ENCODE measurements around the gene CD300LG.
"Not testable (repeated sequence)": the region's sequence is repeated elsewhere in the genome, so short reads cannot be mapped to it uniquely, and the experiment has no call there.

CD300LG gene

DNA sequence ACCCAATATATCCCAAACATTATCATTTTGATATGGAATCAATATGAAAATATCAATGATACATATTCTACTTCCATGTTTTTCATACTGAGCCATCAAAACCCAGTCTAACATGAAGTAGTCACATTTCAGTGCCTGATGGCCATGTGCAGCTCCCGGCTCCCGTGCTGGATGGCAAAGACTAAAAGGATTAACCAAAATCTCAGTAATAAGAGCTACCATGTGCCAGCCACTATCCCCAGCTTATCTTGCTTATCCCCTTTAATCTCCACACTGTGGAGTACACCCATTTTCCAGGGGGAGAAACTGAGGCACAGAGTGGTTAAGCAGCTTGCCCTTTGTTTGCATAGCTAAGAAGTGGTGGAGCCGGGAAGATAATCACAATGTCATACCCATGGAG is 9.2 kb downstream of the CD300LG start:
- no peak for DNase-seq

DNA sequence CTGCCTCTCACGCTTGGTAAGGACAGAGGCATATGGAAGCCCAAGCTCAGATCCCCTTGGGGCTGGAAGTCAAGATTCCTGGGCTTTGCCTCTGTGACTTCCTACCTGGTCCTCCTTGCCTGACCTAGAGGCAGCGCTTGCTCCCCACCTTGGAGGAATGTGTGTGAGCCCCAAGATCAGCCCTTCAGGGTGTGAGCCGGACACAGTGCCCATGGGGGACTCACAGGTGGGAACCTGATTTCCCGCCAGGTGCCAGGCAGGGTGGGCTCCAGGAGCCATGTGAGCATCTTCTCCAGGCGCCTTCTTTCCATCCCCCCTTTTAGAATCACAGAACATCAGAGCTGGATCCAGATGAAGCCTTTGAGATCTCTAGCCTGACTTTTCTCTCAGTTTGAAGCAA is 10.2 kb downstream of the CD300LG start:
- no peak for DNase-seq

DNA sequence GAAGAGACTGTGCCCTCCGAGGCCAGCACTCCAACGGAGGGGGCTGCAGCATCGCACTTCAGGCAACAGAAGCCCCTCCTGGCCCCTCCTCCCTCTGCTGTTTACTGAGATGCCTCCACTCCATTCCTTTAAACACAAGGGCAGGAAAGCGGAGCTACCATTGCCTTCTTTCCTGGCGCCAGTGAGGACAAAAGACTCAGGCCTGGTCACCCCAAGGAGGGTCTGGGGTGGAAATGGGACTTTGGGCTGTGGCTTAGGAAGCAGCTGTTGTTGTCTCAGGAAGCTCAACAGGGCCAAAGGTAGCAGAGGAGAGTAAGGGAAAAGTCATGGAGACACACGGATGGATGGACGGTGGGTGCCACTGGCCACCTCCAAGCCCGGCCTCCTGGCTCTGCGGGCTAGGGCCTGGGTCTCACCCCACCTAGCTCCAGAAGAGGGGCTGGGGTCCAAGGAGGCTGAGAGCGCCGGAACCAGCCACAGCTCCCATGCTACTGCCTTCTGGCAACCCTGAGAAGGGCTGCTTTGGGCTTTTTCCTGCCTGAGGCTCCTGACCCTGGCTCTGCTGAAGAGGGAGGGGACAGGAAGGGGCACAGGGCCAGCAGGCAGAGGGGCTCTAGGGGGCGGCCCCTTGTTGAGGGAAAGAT is 11.1 kb downstream of the CD300LG start:
- no peak for DNase-seq

DNA sequence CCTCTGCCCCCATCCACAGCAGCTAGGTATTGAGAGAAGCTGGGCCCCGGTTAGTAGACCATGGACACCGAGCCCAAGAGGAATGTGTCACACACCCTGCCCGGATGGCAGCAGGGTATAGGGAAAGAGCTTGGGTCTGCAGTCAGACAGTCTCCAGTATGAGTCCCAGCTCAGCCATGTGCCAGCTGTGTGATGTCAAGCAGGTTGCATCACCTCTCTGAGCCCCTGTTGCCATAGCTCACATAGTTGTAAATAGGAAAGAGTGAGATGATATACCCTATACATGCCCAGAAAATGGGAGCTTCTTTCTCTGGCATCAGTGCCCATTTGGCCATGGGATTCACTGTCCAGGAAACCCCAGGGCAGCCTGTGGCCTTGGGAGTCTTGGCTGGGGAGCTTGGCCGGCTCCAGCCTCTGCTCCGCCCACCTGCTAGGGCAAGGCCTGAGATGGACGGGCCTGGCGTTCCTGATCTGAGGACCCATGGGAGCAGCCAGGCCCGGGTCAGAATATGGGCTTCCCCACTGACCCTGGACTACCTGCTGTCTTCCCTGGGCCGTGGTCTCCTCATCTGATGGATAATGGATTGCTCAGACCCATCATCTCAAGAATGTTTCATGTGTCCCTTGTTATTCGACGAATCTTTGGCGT is 13.2 kb downstream of the CD300LG start:
- DNase-seq, result no peak

DNA sequence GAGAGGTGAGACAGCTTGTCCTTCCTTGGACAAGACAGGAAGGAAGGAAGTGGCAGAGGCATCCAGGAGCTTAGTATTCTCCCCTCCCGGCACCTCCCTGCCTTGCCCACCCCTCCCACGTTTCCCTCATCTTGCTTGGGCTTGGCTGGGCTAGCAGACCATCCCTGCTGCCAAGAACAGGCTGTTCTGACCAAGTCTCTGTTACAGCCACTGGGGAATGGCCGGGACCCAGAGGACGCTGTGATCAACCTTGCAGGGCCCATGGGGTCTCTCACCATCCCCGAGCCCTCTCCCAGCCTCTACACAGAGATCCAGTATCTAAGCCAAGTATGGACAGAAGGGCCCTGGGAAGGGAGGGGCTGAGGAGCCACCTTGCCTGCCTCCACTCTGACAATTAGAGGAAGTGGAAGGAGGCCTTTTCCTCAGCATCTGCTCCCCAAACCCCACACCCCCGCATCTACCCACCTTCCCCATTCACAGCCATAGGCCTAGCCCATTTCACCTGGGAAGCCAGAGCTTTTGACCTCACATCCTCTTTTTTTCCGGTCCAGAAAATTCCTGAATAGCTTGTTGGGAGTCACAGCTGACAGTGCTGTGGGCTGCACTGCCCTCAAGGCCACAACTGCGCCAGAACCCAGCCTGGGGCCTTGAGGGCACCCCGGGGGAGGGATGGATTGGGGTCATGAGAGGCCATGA is 14.1 kb downstream of the CD300LG start:
- DNase-seq, result no peak

DNA sequence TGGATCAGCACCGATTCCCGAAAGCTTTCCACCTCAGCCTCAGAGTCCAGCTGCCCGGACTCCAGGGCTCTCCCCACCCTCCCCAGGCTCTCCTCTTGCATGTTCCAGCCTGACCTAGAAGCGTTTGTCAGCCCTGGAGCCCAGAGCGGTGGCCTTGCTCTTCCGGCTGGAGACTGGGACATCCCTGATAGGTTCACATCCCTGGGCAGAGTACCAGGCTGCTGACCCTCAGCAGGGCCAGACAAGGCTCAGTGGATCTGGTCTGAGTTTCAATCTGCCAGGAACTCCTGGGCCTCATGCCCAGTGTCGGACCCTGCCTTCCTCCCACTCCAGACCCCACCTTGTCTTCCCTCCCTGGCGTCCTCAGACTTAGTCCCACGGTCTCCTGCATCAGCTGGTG is 15.0 kb downstream of the CD300LG start:
- DNase-seq, result no peak

DNA sequence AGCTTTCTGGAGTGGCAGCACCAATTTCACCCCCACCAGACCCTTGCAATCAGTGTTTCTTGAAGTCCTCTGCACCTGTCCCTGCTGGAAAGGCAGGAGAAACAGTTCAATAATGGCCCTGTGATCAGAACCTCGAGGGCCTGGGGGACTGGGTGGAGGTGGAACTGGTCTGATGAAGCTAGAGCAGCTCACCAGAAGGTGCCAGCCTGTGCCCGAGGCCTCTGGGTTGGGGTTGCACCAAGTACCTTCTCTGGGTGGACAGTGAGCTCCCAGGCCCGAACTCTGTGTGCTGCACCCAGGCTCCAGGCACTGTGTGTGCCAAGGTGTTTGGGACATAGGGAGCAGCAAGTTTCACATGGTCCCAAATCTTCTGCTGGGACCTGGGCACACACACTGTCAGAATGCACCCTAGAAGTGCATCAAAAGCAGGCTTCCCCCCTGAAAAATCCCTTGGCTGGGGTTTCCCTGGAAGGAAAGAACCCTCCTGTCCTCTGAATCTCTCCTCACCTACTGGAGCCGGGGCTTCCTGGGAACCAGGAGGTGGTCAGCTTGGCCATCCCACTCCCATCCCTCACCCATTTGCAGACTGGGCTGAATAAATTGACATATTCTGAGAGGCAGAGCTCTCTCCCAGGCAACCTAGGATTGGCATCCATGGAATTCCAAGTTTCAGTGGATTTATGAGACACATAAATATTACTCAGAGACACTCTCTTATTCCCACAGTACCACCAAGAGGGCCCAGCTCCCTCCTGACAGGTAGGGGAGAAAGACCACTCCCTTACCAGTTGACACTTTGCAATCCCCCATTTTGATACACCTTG is 17.4 kb downstream of the CD300LG start:
- DNase-seq, result no peak

DNA sequence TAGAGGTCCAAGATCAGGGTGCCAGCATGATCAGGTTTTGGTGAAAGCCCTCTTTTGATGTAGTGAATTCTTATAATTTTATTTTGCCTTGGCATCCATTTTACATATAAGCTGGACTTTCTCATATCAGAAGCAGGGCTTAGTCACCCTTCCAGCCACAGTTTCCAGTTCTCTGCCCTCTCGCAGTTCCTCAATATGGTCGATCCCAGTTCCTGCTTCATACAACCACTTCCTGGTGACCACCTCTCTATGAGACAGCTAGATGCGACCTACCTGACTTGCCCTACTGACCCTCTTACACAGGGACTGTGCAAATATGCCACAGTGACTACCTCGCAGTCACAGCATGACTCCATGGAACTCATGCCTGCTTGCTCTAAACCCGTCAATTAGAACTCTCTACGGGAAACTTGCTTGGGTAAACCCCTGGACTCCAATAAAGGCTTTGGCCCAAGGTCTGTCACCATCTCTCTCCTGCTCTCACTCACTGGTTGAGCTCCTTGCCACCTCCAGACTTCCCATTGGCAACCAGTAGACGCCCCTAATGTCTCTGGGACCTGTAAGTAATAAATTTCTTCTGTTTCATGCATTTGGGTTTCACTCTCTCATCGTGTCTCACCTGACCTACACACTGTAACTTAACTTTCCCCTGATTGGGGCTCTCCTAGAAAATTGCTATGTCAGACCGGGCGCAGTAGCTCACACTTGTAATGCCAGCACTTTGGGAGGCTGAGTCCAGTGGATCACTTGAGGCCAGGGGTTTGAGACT is 21.4 kb downstream of the CD300LG start:
- DNase-seq, result no peak

DNA sequence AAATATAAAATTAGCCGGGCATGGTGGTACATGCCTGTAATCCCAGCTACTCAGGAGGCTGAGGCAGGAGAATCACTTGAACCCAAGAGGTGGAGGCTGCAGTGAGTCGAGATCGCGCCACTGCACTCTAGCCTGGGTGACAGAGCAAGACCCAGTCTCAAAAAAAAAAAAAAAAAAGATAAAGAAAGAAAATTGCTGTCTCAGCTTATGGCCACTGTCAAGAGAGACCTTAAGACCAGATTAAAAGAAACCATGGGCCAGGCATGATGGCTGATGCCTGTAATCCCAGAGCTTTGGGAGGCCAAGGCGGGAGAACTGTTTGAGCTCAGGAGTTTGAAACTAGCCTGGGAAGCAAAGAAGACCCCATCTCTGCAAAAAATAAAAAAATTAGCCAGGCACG is 22.1 kb downstream of the CD300LG start:
- not testable (repeated sequence) for DNase-seq

DNA sequence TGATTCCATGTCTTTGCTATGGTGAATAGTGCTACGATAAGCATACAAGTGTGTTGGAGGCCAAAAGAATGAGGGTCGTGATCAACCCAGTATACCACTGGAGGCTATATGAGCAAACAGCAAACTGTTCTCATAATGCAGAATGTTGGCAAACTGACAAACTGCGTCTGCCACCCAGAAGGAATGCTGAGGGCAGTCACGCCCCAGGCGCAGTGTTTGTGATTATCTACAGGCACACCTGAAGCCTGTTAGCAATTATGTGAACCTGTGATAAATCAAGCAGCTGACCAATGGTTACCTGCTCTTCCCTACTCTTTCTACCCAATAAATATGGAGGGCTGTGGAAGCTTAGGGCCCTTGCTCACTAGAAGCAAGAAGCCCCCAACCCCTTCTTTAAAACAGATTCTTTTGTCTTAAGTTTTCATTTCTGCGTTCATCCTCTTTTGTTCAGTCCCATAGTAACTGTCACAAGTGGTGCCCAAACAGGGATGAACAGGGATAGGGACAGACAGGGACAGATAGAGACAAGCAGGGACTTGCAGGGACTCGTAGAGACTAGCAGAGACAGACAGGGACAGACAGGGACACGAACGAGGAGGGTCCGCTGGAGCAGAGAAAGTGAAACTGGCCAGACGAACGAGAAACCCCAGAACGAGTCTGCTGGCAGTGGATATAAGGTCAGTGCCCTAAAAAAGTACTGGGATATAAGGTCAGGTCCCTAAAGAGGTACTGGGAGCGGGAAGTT is 25.1 kb downstream of the CD300LG start:
- no peak for DNase-seq

DNA sequence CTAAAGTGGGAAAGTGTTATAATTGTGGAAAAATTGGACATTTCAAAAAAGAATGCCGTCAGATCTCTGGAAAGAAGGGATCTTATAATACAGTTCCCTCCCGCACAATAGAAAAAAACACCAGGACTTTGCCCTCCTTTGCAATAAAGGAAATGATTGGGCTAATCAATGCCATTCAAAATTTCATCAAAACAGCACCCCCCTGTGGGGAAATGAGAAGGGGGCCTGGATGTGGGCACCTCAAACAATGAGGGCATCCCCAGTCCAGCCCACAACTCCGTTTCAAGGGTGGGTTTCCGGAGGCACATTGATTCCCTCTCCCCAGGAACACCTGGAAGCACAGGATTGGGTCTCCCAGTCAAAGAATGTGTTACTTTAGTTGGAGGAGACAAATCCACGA is 26.1 kb downstream of the CD300LG start:
- DNase-seq, result no peak

DNA sequence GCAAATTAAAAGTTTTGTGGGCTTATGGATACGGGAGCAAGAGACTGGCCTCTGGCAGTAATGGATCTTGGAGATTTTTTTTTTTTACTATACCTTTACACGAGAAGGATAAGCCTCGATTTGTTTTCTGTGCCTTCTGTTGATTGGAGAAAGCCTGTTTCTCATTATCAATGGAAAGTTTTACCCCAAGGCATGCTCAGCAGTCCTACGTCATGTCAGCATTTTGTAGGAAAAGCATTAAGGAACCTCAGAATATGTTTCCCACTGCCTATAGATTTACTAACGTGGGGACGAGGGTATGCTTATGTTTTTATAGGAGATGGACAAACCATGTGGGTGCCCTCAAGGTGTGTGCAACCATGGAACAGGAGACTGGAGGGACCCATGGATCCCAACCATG is 26.8 kb downstream of the CD300LG start:
- no peak for DNase-seq

DNA sequence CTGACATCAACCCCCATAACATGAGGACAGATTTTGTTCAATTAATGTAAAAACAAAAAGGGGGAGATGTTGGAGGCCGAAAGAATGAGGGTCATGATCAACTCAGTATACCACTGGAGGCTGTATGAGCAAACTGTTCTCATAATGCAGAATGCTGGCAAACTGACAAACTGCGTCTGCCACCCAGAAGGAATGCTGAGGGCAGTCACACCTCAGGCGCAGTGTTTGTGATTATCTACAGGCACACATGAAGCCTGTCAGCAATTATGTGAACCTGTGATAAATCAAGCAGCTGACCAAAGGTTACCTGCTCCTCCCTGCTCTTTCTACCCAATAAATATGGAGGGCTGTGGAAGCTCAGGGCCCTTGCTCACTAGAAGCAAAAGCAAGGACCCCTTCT is 27.3 kb downstream of the CD300LG start:
- no peak for DNase-seq

DNA sequence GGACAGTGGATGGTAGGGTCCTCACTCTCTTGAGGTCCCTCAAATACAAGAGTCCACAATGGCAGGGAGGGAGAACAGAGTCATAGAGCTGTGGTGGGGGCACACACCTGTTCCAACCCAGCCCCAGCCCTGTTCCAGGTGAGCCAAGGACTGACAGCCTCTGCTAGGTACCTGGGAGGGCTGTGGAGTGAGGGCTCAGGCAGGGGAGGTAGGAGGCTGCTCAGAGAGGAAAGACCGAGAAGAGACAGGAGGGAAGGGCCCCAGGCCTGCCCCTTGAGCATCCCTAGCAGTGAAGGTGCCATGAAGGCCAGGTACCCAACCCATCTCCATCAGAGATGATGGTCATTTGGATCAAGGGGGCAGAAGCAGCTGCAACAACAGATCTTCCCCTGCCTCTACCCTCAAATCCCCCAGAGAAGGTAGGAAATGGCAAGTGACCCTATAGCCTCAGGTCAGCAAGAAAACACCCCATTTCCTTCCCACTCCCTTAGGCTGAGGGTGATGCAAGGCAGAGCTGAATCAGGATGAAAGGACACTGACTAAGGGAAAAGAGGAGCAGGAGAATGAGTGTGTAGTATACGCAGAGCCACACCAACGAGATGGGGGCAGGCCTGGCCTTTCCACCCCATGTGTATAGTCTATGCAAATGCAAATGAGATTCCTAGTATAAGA is 28.6 kb downstream of the CD300LG start:
- DNase-seq, result no peak

DNA sequence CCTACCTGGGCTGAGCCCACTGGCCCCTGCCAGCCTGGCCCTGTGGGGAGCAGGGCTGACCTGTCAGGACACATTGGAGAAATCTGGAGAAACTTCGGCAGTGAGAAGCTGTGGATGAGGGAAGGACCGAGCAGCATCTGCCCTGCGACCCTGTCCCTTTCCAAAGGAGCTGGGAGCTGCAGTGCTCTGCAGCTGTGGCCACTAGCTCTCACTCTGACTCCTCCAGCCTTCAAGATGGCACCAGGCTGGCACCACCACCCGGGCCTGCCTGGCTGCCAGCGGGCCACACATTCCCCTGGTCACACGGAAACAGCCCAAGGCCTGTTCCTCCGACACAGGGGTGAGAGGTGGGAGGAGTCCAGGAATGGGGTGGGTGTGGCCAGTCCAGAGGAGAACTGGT is 30.1 kb downstream of the CD300LG start:
- DNase-seq, result no peak

DNA sequence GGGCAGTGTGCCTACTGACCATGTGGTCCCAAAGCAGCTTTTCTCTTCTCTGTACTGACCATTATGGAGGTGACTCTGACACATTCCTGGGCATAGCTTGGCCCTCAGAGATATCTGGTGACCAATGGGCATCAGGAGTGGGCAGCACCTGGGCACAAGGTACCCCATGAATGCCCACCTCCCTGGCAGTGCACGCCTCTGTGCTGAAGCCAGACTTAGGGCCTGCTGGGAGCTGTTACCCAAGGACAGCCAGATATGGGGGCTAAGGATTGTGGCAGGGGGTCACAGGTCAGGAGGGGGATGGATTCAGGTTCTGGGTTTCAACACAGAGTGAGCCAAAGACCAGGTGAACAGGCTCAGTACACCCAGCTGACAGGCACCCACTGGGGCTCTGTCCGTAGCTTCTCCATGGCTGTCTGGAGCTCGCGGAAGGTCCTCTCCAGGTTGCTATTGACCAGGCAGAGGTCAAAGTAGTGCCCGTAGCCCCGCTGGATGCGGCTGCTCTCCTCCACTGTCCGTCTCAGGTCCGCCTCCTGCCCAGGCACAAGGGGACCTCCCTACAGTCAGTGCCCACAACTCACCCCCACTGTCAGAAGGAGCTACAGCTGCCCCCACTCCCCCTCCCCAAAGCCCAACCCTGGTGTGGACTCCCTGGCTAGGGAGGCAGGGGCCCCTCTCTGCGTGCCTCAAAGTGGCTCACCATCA is 30.6 kb downstream of the CD300LG start:
- DNase-seq, result no peak

DNA sequence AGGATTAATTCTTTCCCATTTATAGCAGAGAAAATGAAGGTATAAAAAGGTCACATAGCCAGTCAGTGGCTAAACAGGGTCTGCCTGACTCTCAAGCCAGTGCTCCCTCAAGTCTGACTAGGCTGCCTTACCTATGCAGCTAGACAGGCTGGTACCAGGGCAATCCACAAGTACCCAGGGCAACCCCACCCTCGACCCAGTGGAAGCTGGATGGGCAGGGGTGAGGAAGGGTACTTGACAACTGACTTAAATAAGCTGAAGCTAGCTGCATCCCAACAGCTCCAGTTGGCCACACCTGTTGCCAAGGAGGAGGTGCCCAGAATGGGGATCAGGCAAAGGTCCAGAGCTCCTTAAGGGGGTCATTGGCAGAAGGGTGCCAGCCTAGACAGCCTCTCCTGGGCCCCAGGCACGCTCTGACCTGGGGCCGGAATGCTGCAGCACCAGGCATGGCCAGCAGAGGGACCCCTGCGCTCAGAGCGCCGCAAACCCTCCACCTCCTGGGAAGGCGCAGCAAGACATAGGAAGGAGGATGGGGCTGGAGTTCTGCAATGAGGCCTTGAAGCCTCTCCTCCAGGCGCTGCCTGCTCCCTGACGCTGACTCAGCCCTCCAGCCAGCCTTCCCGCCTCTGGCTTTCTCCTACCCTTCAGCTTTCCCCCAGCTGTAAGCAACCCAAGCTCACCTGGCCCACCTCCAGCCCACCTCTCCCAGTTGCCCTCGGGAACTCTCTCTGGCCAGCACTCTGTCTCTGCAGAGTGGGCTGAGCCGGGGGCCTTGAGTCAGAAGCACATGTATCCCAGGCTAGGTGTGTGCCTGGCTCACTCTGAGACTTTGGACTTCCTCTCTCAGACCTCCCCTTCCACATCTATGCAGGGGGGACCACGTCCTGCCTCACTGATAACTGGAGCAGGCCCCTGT is 31.5 kb downstream of the CD300LG start:
- no peak for DNase-seq

DNA sequence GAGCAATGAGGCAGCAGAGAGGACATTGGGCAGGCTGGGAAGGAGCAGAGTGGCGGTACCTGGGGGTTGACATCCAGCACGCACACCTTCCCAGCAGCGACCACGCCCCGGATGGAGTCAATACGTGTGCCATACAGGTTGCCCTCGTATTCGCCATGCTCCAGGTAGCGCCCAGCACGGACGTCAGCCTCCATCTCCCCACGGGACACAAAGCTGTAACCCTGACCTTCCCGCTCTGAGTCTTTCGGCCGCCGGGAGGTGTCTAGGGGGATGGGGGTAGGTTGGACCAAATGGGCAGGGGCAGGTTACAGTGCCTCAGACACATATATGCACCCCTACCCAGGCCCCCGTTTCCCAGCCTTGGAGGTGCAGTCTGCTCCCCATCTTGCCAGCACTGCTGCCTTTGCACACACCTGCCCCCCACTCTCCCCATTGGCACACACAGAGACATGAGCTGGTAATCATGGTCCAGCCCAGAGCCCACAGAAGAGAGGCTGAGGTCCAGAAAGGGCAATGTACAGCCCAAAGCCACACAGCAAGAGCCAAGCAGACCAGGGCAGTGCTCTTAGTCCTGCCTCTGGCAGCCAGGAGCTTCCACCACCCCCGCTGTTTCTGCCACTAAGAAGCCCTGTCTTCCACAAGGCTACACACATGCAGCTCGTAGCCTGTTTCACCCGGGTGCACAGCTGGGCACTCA is 32.9 kb downstream of the CD300LG start:
- no peak for DNase-seq

DNA sequence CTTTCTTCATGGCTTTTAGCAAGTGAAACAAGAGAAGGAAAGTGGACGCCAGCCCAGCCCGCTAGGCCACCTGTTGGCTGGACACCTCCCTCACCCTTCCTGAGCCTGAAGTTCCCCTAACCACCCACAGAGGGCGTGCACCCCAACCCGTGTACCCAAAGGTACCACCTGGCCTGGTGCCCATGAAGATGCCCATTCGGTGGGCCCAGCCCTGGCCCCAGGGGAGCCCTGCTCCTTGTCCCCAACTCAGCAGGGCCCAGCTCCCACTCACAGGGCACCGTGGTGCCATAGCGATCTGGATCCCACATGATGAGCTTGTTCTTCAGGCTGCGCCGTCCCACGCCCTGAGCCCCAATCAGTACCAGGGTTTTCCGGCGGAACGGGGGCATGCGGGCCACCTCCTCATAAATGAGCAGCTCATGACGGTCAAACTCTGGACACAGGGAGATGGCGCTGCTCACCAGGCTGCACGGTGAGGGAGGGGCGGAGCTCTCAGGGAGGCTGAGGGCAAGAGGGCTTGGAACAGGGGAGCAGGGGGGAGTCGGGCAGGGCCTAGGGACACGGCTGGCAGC is 33.5 kb downstream of the CD300LG start:
- no peak for DNase-seq
